ENCODE results near the gene GNAO1. TPM values are rescaled to one million over a fixed set of nuclear protein-coding genes. Genes with fewer than 3 reads are reported as not detected.

GNAO1 gene
- total and polyA plus RNA-seq, 9 donors = 0.72 to 5.6 (median 2.7) TPM

- peak; percentile 72 to 85 (median 77) for DNase-seq
- TF ChIP-seq, protein P1, sequence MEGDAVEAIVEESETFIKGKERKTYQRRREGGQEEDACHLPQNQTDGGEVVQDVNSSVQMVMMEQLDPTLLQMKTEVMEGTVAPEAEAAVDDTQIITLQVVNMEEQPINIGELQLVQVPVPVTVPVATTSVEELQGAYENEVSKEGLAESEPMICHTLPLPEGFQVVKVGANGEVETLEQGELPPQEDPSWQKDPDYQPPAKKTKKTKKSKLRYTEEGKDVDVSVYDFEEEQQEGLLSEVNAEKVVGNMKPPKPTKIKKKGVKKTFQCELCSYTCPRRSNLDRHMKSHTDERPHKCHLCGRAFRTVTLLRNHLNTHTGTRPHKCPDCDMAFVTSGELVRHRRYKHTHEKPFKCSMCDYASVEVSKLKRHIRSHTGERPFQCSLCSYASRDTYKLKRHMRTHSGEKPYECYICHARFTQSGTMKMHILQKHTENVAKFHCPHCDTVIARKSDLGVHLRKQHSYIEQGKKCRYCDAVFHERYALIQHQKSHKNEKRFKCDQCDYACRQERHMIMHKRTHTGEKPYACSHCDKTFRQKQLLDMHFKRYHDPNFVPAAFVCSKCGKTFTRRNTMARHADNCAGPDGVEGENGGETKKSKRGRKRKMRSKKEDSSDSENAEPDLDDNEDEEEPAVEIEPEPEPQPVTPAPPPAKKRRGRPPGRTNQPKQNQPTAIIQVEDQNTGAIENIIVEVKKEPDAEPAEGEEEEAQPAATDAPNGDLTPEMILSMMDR (IDR thresholded peaks at IDR 0.05) = peak; percentile 69 to 79 (median 72)
- no peak for TF ChIP-seq EP300 (IDR thresholded peaks at IDR 0.05)
- Histone ChIP-seq H3K4me1 (ENCODE audit: insufficient read depth) (no peaks in the 10 kb centered on the region), H3K27me3 (no peaks in the 10 kb centered on the region), H3K9me3 (no peaks in the 10 kb centered on the region), H3K36me3 (no peaks in the 10 kb centered on the region), H3K4me3 (peak overlapping the region; percentile 42), H3K27ac (peak overlapping the region in 1 of 2 donors; percentile 63)
- WGBS, 3 donors = 0 to 1% (median 1%) methylated on average over 33 of the region's 33 CpGs
- intact Hi-C loops (cut with DNase I) = no loop called here
These were observed 165.3 kb downstream of the GNAO1 start for GRCh38 chr16:56356276-56357240.

- no peaks in the 10 kb centered on the region for H3K36me3 ChIP-seq
- peak overlapping the region; percentile 42 for H3K4me3 ChIP-seq
- no peaks in the 10 kb centered on the region for H3K4me1 ChIP-seq (ENCODE audit: insufficient read depth)
- H3K9me3 ChIP-seq = no peaks in the 10 kb centered on the region
- WGBS, 3 donors = 33 to 48% (median 38%) methylated on average over 13 of the region's 13 CpGs
- peak overlapping the region in 1 of 2 donors; percentile 63 for H3K27ac ChIP-seq
- intact Hi-C loops (cut with DNase I) = no loop called here
- peak in 4 of 5 donors; percentile 14 to 53 (median 32) for DNase-seq
- H3K27me3 ChIP-seq = no peaks in the 10 kb centered on the region
- TF ChIP-seq, protein P1 (IDR thresholded peaks at IDR 0.05) = no peak
- TF ChIP-seq EP300 (IDR thresholded peaks at IDR 0.05) (no peak), POLR2A (IDR thresholded peaks at IDR 0.05) (no peak)
These were observed 166.0 kb downstream of the GNAO1 start for GRCh38 chr16:56357241-56357764.

- Histone ChIP-seq H3K9me3 (no peaks in the 10 kb centered on the region), H3K36me3 (no peaks in the 10 kb centered on the region), H3K4me3 (no peak overlapping the region), H3K4me1 (ENCODE audit: insufficient read depth) (no peaks in the 10 kb centered on the region), H3K27ac (peak overlapping the region in 1 of 2 donors; percentile 63), H3K27me3 (no peaks in the 10 kb centered on the region)
- WGBS, 3 donors = 87 to 92% (median 91%) methylated on average over 13 of the region's 13 CpGs
- TF ChIP-seq POLR2A (IDR thresholded peaks at IDR 0.05) (no peak), EP300 (IDR thresholded peaks at IDR 0.05) (no peak)
- TF ChIP-seq, protein P1 (IDR thresholded peaks at IDR 0.05) = no peak
- intact Hi-C loops (cut with DNase I) = no loop called here
- DNase-seq = peak in 4 of 5 donors; percentile 14 to 38 (median 30)
These were observed 166.6 kb downstream of the GNAO1 start for GRCh38 chr16:56357765-56358322.

GRCh38 chr16:56360117-56361008 is 169.1 kb downstream of the GNAO1 start:
- no peaks in the 10 kb centered on the region for H3K27me3 ChIP-seq
- intact Hi-C loops (cut with DNase I) = no loop called here
- H3K4me3 ChIP-seq = no peak overlapping the region
- H3K36me3 ChIP-seq = no peaks in the 10 kb centered on the region
- TF ChIP-seq, protein P1 (IDR thresholded peaks at IDR 0.05) = no peak
- no peak for TF ChIP-seq EP300 (IDR thresholded peaks at IDR 0.05)
- no peaks in the 10 kb centered on the region for H3K4me1 ChIP-seq (ENCODE audit: insufficient read depth)
- H3K9me3 ChIP-seq = no peaks in the 10 kb centered on the region
- DNase-seq = peak in 3 of 5 donors; percentile 15 to 28 (median 18)
- no peak overlapping the region for H3K27ac ChIP-seq
- 93 to 96% (median 94%) methylated on average over 15 of the region's 15 CpGs for WGBS, 3 donors
